HEK293 (cell line): ENCODE data around the gene TSPYL4.
A peak's percentile ranks its signal among the peaks of the same experiment; 100 is the strongest.

Source experiments
- CTCF ChIA-PET: fragments of 350-600 bp; formaldehyde crosslinking; extraction: SDS; loops from one replicate; lab custom pipeline; 2021; ENCODE audit warnings: antibody characterized with exemption; lab: Yijun Ruan, JAX
- POLR2A ChIA-PET: fragments of 300-600 bp; formaldehyde crosslinking; extraction: SDS; loops from one replicate; lab custom pipeline; 2020; ENCODE audit warnings: antibody characterized with exemption, inconsistent platforms; lab: Yijun Ruan, JAX
- H3K27ac ChIP-seq: fragments of 200-500 bp; sonication (Bioruptor generic); 2 replicates; pipeline ENCODE4 v1.5.1; 2014; ENCODE audit warnings: low read depth, low read length, control low read depth, inconsistent platforms; ENCODE audit errors: extremely low read depth
- H3K36me3 ChIP-seq, 2 experiments: fragments of 200-500 bp in 1 of 2; sonication (Bioruptor generic) in 1 of 2; 1 replicate in 1 of 2; 2 replicates in 1 of 2; pipeline ENCODE4 v1.5.1; 2014 to 2017; ENCODE audit warnings: inconsistent platforms in 2 of 2, low read length in 2 of 2; ENCODE audit not compliant: control insufficient read depth in 2 of 2, insufficient read depth in 1 of 2
- H3K4me1 ChIP-seq: fragments of 200-500 bp; sonication (Bioruptor generic); 2 replicates; pipeline ENCODE4 v1.5.1; 2014; ENCODE audit warnings: mild to moderate bottlenecking, low read length, inconsistent platforms; ENCODE audit not compliant: control insufficient read depth, insufficient read depth
- H3K4me3 ChIP-seq: 2 replicates; pipeline ENCODE4 v1.5.1; 2011; ENCODE audit warnings: low read depth, mild to moderate bottlenecking, control low read depth, low read length, moderate library complexity
- H3K9me3 ChIP-seq: fragments of 200-500 bp; sonication (Bioruptor generic); 2 replicates; pipeline ENCODE4 v1.5.1; 2014; ENCODE audit warnings: low read depth, low read length, inconsistent platforms; ENCODE audit not compliant: control insufficient read depth, insufficient read depth
- BCL6B ChIP-seq: fragments of 450-650 bp; formaldehyde crosslinking; IDR thresholded peaks from 2 replicates; pipeline ENCODE4 v1.5.1; 2017; ENCODE audit warnings: missing biosample characterization, missing genetic modification characterization
- GLI2 ChIP-seq: fragments of 450-650 bp; formaldehyde crosslinking; IDR thresholded peaks from 2 replicates; pipeline ENCODE4; 2017; ENCODE audit warnings: missing biosample characterization, missing genetic modification characterization, low read depth, borderline replicate concordance
- OVOL3 ChIP-seq: fragments of 450-650 bp; formaldehyde crosslinking; IDR thresholded peaks from 2 replicates; pipeline ENCODE4 v1.5.1; 2016; ENCODE audit warnings: missing biosample characterization, missing genetic modification characterization
- SCRT1 ChIP-seq: fragments of 450-650 bp; formaldehyde crosslinking; IDR thresholded peaks from 2 replicates; pipeline ENCODE4 v1.5.1; 2016; ENCODE audit warnings: missing biosample characterization, missing genetic modification characterization, borderline replicate concordance
- SETDB1 ChIP-seq: IDR thresholded peaks from one replicate; pipeline ENCODE4 v1.6.1; 2017; ENCODE audit warnings: mild to moderate bottlenecking, low read length, moderate library complexity, mixed read lengths; ENCODE audit not compliant: insufficient read length
- TRIM28 ChIP-seq: IDR thresholded peaks from 2 replicates; pipeline ENCODE4 v1.6.1; 2011; ENCODE audit warnings: low read length, control low read depth, borderline replicate concordance
- YY1 ChIP-seq: fragments of 450-650 bp; formaldehyde crosslinking; IDR thresholded peaks from 2 replicates; pipeline ENCODE4 v1.5.1; 2018; ENCODE audit warnings: missing biosample characterization, missing genetic modification characterization
- ZBTB49 ChIP-seq: fragments of 450-650 bp; formaldehyde crosslinking; IDR thresholded peaks from 2 replicates; pipeline ENCODE4 v1.5.1; 2016; ENCODE audit warnings: missing biosample characterization, missing genetic modification characterization, low read depth
- ZNF121 ChIP-seq: fragments of 450-650 bp; formaldehyde crosslinking; IDR thresholded peaks from 2 replicates; pipeline ENCODE4 v1.5.1; 2016; ENCODE audit warnings: missing biosample characterization, missing genetic modification characterization
- ZNF140 ChIP-seq: fragments of 450-650 bp; formaldehyde crosslinking; IDR thresholded peaks from 2 replicates; pipeline ENCODE4 v1.5.1; 2016; ENCODE audit warnings: missing biosample characterization, missing genetic modification characterization
- ZNF169 ChIP-seq: fragments of 450-650 bp; formaldehyde crosslinking; IDR thresholded peaks from 2 replicates; pipeline ENCODE4 v1.5.1; 2016; ENCODE audit warnings: missing biosample characterization, missing genetic modification characterization
- ZNF19 ChIP-seq: fragments of 450-650 bp; formaldehyde crosslinking; IDR thresholded peaks from 2 replicates; pipeline ENCODE4; 2016; ENCODE audit warnings: missing biosample characterization, missing genetic modification characterization, low read depth
- ZNF211 ChIP-seq: fragments of 450-650 bp; formaldehyde crosslinking; IDR thresholded peaks from 2 replicates; pipeline ENCODE4 v1.5.1; 2016; ENCODE audit warnings: low read depth, missing biosample characterization, missing genetic modification characterization
- ZNF274 ChIP-seq, 2 experiments: fragments of 200-500 bp in 1 of 2; fragments of 450-650 bp in 1 of 2; sonication (Bioruptor generic) in 1 of 2; formaldehyde crosslinking in 1 of 2; IDR thresholded peaks; 2 replicates each; pipeline versions ENCODE4 v1.5.1 to v1.6.1; 2014 to 2016; ENCODE audit warnings: borderline replicate concordance in 1 of 2, inconsistent platforms in 1 of 2, low read length in 1 of 2, missing biosample characterization in 1 of 2, missing genetic modification characterization in 1 of 2
- ZNF514 ChIP-seq: fragments of 450-650 bp; formaldehyde crosslinking; IDR thresholded peaks from 2 replicates; pipeline ENCODE4 v1.5.1; 2016; ENCODE audit warnings: missing biosample characterization, missing genetic modification characterization
- ZNF529 ChIP-seq: fragments of 450-650 bp; formaldehyde crosslinking; IDR thresholded peaks from 2 replicates; pipeline ENCODE4 v1.5.1; 2017; ENCODE audit warnings: missing genetic modification characterization, missing biosample characterization; ENCODE audit not compliant: insufficient replicate concordance
- ZNF623 ChIP-seq: fragments of 450-650 bp; formaldehyde crosslinking; IDR thresholded peaks from 2 replicates; pipeline ENCODE4 v1.5.1; 2016; ENCODE audit warnings: missing biosample characterization, missing genetic modification characterization
- ZNF626 ChIP-seq: fragments of 450-650 bp; sonication (Bioruptor Pico); formaldehyde crosslinking; IDR thresholded peaks from 2 replicates; pipeline ENCODE4 v1.5.1; 2018; ENCODE audit warnings: missing biosample characterization, missing genetic modification characterization, inconsistent platforms
- ZNF645 ChIP-seq: fragments of 450-650 bp; formaldehyde crosslinking; IDR thresholded peaks from 2 replicates; pipeline ENCODE4; 2016; ENCODE audit warnings: missing biosample characterization, missing genetic modification characterization
- ZSCAN18 ChIP-seq: fragments of 450-650 bp; formaldehyde crosslinking; IDR thresholded peaks from 2 replicates; pipeline ENCODE4 v1.5.1; 2016; ENCODE audit warnings: missing biosample characterization, missing genetic modification characterization
- ZSCAN5A ChIP-seq: fragments of 450-650 bp; formaldehyde crosslinking; IDR thresholded peaks from 2 replicates; pipeline ENCODE4 v1.5.1; 2016; ENCODE audit warnings: missing biosample characterization, missing genetic modification characterization

The TSPYL4 gene

GRCh38 chr6:116265041-116265829 is 11.4 kb upstream of the TSPYL4 start (continued):
- no peak for TF ChIP-seq ZBTB49
- TF ChIP-seq ZNF121 (tag by site-specific recombination), result no peak

- TF ChIP-seq SETDB1 (peak; percentile 94), ZSCAN18 (tag by site-specific recombination) (no peak), ZNF529 (peak; percentile 94), TRIM28 (peak; percentile 60; the same call in 1 of the 2 replicates), YY1 (tag by site-specific recombination) (no peak), OVOL3 (tag by site-specific recombination) (no peak)
- TF ChIP-seq, all 188 proteins: peak for 3
- Histone ChIP-seq H3K27ac (no peak overlapping the region), H3K9me3 (no peaks in the 10 kb centered on the region), H3K4me1 (no peaks in the 10 kb centered on the region), H3K36me3 (peaks cover 0 to 68% of the 10 kb centered on the region in 2 experiments; a peak in 1 of 3 replicates), H3K4me3 (no peak overlapping the region)
- POLR2A ChIA-PET, result no interaction called here
- CTCF ChIA-PET, result interaction anchor here (1.7 kb wide), 1 partner anchor 24 kb away, joined by 6 read pairs; no protein-coding TSS in a partner anchor
Observed at GRCh38 chr6:116263353-116263752, 9.5 kb upstream of the TSPYL4 start.

GRCh38 chr6:116258520-116258919 is 4.6 kb upstream of the TSPYL4 start:
- Histone ChIP-seq H3K4me1 (no peaks in the 10 kb centered on the region), H3K36me3 (peaks cover 0 to 32% of the 10 kb centered on the region in 2 experiments; a peak in 1 of 3 replicates), H3K4me3 (no peak overlapping the region), H3K9me3 (no peaks in the 10 kb centered on the region), H3K27ac (no peak overlapping the region)
- CTCF ChIA-PET, result interaction anchor here (0.6 to 3.5 kb wide), 5 partner anchors 10 to 1992 kb away, joined by 3 to 41 read pairs (median 4); no protein-coding TSS in a partner anchor
- POLR2A ChIA-PET, result interaction anchor here (0.5 to 0.6 kb wide), 2 partner anchors 81 to 1236 kb away, joined by 3 read pairs; no protein-coding TSS in a partner anchor
- TF ChIP-seq ZNF274 (IDR thresholded peaks at IDR 0.05; ENCODE audit: low read length), result no peak
- TF ChIP-seq ZNF274 (tag by site-specific recombination; IDR thresholded peaks at IDR 0.05; ENCODE audit: borderline replicate concordance), result no peak
- TF ChIP-seq BCL6B (tag by site-specific recombination), result no peak
- no peak for TF ChIP-seq GLI2 (tag by site-specific recombination)
- no peak for TF ChIP-seq SCRT1 (tag by site-specific recombination)
- no peak for TF ChIP-seq ZNF140 (tag by site-specific recombination)
- TF ChIP-seq ZSCAN18 (tag by site-specific recombination), result no peak
- no peak for TF ChIP-seq ZNF211
- no peak for TF ChIP-seq ZNF623
- no peak for TF ChIP-seq ZNF514 (tag by site-specific recombination)
- no peak for TF ChIP-seq ZNF626
- no peak for TF ChIP-seq YY1 (tag by site-specific recombination)
- TF ChIP-seq ZNF645 (tag by site-specific recombination), result no peak
- TF ChIP-seq ZSCAN5A (tag by site-specific recombination), result no peak
- TF ChIP-seq ZNF19, result no peak
- TF ChIP-seq ZNF529, result no peak
- TF ChIP-seq ZNF169, result no peak
